ENCODE measurements around the gene SEMA3A.

The SEMA3A gene

GRCh38 chr7:84195295-84196060, 889 bp upstream of the SEMA3A start:
- DNase-seq (ENCODE audit: low read depth) = no peak

DNA sequence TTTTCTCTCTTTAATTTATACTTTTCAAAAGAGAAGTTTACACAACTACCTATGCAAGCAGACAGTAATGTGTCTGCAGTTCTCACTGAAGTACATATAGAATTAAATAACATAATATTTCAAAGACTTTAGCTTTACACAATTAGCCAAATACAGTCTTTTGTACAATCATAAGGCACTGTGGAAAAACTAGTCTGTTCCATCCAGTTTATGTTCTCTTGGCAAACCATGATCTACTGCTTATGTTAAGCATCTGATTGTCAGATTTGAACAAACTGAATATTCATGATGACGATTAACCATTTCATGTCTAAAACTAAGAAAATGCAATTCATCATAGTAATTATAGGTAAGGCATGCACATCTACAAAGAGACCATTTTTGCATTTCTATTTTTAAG, 842 bp downstream of the SEMA3A start:
- DNase-seq (ENCODE audit: low read depth) = no peak

DNA sequence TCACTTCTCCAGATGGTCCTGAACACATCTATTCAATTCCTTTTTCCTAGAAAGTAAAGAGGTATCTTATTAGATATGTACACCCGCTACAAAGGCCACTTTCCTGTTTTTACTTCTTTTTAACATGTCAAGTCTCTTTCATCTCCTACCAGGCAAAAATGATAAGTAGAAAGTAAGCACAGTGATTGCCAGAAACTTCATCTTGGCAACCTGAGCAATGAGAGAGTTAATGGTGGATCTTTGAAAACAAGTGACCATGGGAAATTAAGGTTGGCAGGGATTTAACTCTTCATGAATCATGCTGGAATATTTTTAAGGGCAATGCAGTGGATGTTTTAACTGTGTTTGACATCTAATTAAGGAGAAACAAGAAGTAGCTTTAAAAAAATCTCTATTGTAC, 2.7 kb downstream of the SEMA3A start:
- DNase-seq (ENCODE audit: low read depth) = no peak

GRCh38 chr7:84191261-84191660, 3.3 kb downstream of the SEMA3A start:
- DNase-seq (ENCODE audit: low read depth) = no peak

GRCh38 chr7:84190016-84190705, 4.4 kb downstream of the SEMA3A start:
- no peak for DNase-seq (ENCODE audit: low read depth)

DNA sequence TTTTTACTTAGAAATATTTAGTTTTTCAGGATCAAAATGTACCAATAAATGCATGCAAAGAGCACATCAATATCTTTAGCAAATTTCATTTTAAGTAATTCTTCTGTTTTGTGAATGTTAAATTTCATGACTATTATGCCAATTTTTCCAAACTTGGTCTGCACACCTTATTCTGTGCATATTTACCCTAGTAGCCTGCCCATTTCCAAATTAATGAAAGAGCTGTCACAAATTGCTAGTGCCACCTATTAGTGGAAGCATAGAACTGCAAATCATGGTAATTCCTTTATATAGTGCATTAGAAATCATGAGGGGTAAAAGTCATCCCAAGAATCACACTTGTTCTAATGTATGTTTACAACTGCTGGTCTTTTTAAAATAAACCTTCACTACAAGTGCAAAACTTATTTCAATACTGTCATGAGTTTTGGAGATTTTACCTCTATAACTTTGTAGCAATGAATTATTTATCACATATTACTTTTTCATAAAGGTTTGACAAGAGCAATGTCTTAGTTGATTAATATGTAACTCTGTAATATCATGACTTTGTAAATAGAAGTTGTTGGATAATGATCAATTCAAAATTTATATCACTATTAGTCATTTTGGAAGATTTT, 5.7 kb downstream of the SEMA3A start:
- no peak for DNase-seq (ENCODE audit: low read depth)

DNA sequence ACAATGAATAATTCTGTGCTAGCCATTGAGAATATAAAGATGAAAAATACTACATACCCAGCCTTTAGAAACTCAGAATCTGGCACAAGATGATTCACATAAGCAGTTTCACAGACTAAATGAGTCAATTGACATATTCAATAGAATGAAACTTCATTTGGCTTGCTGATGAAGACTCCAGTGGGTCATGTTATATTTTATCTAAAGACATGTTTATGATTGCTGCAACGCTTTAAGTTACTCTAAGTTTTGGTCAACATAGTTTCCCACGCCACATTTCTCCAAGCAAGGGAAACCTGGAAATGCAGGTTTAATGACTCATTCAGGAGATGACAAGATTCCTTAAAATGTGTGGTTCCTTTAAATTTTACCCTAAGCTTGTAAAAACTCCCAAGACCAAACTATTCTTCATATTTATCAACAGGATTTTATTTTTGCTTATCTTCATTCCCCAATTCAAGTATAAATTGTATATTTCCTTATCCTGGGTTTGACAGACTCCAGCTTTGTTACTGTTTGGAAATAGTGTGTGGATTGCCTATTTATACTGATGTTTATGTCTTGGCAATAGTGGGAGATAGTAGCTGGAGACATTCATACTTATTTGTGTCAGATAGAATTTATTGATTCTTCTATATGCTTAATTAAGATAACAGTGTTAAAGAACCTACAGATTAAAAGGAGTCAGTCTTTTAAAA, 6.6 kb downstream of the SEMA3A start:
- no peak for DNase-seq (ENCODE audit: low read depth)

DNA sequence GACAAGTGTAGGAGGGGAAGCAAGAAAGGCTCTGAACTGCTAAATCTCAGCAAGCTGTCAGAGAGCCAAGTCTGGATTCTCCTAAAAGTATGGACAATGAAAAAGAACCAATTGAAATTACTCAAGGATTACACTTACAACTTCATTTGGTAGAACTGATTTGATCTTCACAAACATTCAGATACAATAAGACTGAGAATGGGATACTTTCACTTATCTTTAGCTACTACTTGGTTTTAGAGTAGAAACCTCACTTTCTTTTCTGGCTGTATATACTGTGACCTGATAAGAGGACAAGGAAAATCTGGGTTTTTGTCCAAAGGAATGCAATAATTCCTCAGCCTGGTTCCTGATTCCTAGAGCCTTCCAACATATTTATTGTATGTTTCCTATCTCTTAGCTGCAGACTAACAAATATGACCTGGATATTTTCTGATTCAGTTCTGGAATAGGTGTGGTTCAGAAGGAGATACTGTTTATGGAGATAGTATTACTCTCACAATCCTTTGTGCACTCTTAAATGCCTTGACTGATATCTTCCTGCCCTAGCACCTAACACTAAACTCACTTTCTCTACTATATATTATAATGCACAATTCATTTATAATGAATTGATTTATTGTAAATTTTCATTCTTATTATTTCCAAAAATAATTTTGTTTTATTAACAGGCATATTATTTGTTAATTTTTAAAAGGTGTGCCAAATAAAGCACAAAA, 7.3 kb downstream of the SEMA3A start:
- DNase-seq (ENCODE audit: low read depth) = no peak

DNA sequence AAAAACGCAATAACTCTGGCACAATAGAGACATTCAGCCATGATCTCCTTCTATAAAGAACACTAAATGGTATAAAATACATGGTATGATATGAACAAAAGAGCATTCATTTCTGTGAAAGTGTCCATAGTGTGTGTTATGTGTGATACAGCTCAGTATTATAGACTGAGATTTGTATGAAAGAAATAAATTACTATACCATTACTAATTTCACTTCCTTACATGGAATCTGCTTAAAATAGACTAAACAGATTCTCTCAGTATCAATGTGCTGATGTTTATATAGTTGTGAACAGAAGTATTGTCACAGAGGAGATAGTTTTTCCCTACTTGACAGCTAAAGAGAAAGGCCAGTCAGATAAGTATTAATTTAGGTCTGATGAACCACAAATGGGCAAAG, 10.8 kb downstream of the SEMA3A start:
- no peak for DNase-seq (ENCODE audit: low read depth)

DNA sequence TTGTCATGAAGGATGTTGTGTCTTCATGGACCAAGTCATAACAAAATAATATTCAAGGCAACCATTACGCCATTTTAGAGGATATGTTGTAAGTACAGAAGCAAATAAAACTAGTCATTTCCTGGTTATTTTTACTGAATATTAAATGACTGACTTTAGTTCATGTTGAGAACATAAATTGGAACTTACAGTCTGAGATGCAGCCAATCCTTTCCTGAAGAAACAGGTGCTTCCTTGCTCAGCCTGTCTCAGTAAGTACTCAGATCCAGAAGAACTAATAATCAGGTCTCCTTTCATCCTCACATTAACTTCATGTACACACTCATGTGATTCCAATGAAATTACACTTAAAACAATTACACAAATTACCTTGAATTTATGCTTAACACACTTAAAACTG, 12.3 kb downstream of the SEMA3A start:
- DNase-seq (ENCODE audit: low read depth) = no peak

DNA sequence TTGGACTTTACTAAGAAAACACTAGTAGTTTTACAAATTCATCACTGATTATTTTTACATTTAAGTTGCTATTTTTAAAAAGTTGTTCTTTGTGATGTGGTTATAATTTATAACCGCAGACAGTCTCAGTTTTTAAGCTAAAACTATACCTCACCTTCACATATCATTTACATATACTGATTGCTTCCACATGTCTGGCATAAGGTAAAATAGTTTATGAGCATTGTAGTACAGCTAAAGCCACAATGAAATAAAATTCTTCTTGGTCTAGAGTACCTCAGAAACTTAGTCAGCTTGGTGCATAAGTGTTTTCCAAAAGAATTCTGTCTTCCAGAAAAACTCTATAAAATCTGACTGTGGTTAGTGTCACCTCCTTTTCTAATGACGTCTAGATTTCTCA, 13.0 kb downstream of the SEMA3A start:
- DNase-seq (ENCODE audit: low read depth) = no peak

GRCh38 chr7:84177758-84178412, 16.7 kb downstream of the SEMA3A start:
- no peak for DNase-seq (ENCODE audit: low read depth)

DNA sequence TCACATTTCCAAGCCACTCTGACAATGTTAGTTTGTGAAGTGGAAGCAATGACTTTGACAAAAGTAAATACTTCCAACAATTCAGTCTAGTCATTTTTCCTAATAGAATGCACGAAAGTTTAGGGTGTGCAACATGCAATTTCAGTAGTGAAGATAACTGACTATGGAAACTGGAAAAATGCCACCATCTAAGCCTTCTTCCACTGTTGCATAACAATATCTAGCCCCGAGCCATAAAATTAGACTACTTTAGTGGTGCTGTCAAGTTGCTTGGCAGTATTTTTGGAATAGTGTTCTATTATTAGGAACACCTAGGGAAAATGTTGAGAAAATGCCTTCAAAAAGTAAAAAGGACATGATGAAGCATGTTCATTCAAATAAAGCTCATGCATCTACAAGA, 17.9 kb downstream of the SEMA3A start:
- DNase-seq (ENCODE audit: low read depth) = no peak

DNA sequence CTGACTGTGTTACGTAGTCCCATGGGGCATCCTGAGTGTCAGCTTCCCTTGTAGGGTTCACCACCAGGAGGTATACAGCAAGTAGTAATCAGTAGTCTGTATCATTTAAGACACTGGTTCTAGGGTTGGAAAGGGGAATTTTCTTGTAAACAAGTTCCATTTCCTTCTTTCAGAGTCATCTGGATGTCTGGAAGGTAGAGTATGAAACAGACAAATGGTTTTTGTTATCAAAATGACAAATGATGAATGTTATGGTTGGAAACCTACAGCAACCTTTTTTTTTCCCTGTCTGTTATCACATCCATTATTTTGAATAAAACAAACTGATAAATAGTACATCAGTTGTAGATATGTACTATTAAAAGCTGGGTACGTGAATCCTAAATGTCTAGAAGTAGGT, 19.1 kb downstream of the SEMA3A start:
- DNase-seq (ENCODE audit: low read depth) = no peak

DNA sequence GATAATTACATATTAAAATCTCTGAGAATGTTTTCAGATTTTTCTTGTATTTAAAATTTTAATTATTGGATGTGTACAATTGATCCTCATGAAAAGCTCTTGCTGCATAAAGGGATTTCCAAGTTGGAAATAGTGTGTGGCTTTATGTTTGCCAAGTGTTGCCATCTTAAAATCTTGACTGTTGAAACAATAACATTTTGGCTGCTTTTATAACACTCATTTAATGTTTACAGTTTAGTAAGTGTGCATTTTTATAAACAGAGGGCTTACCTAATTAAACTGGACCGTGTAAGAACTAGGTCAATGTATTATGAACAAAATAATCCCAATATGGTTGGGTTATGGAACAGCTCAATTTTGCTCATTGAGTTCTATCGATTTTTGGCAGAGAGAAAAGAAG, 23.9 kb downstream of the SEMA3A start:
- no peak for DNase-seq (ENCODE audit: low read depth)

- DNase-seq (ENCODE audit: low read depth) = no peak
Observed at GRCh38 chr7:84162584-84162983, 32.0 kb downstream of the SEMA3A start.

GRCh38 chr7:84162125-84162524, 32.5 kb downstream of the SEMA3A start:
- no peak for DNase-seq (ENCODE audit: low read depth)

DNA sequence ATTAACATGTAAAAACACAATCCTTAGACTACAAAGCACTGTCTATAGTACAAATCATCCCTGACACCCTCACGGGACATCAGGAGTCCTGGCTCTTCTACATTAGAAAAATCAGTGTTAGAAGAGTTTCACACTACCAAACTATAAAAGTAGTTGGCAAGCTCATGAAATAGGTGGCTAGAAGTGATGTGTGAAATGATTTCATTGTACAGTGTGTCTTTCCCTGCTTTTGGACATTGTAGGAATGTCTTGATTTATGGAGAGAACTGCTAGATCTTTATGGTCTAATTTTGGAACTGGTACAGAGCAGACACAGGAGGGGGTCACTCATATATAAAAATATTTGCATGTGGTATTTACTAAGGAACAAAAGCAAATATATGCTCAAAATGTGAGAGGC, 33.2 kb downstream of the SEMA3A start:
- no peak for DNase-seq (ENCODE audit: low read depth)

DNA sequence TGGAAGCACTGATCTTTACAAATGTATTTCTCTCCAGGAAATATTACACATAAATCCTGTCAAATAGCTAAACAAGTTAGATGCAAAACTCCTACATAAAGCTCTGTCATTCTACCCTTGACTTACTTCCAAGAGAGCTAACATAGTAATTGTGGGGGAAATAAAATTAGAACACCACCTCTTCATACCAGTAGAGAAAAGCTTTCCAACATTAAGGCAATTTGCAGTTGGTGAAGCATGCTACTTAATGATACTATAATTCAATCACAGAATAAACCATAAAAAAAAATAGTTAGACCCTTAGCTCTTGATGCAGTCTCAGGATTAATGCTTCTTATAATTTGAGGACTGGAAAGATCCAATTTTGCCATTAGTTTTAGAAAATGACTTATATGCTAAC, 35.2 kb downstream of the SEMA3A start:
- DNase-seq (ENCODE audit: low read depth) = no peak

GRCh38 chr7:84157171-84157570, 37.4 kb downstream of the SEMA3A start:
- DNase-seq (ENCODE audit: low read depth) = no peak

DNA sequence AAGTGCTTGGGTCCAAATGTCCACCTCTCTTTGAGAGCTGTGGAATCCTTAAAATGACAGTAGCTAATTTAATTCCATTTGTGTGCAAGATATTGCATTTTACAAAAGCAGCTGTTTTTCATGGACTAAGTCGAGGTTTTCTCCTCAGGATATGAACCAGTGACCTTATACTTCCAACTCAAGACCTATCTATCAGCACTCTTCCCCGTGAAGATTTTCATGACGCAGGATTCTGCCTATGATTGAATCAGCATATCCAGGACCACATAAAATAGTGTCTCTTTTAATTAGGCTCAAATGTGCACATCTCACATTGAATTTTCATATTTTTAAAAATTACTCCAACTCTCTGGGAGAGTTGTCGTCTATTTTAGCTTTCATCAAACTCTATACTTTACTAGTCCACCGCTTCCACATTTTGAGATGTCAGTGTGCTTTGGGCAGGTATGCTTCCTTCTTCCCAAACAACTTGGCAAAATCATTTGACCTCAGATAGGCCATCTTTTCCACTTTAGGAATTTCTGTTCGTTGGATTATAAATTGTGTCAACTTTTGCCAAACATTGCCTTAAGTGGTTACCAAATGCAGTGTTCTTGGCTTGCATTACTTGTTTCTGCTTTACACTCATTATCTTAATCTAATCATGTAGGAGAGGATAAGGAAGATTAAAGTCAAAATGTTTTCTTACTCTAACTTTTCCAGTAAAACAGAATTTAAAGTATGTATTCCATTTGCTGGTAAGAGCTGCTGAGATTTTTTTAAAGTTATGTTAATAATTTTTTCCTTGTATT, 39.4 kb downstream of the SEMA3A start:
- DNase-seq (ENCODE audit: low read depth) = no peak
